H9 (cell line): ENCODE measurements around the gene AMTN. TPM values are rescaled to one million over a fixed set of nuclear protein-coding genes. Genes with fewer than 3 reads are reported as not detected.

ENCODE experiments used
- DNase-seq: peaks from one replicate; pipeline ENCODE4 v3.0.0-alpha.2; 2017
- H2AFZ ChIP-seq: one replicate; pipeline ENCODE4 v1.6.1; 2013; ENCODE audit warnings: mild to moderate bottlenecking, low read length, control low read depth, moderate library complexity
- H2AK5ac ChIP-seq: 2 replicates; pipeline ENCODE4 v1.6.1; 2013; ENCODE audit warnings: low read length, control low read depth, mixed read lengths; ENCODE audit not compliant: insufficient read length
- H2BK120ac ChIP-seq: one replicate; pipeline ENCODE4 v1.6.1; 2013; ENCODE audit warnings: low read depth, mild to moderate bottlenecking, low read length, control low read depth, inconsistent platforms; ENCODE audit not compliant: poor library complexity, severe bottlenecking
- H2BK12ac ChIP-seq: 2 replicates; pipeline ENCODE4 v1.6.1; 2013; ENCODE audit warnings: low read length, control low read depth, mixed read lengths, low read depth; ENCODE audit not compliant: insufficient read length
- H2BK15ac ChIP-seq: 2 replicates; pipeline ENCODE4 v1.6.1; 2013; ENCODE audit warnings: low read depth, low read length, control low read depth
- H2BK20ac ChIP-seq: one replicate; pipeline ENCODE4 v1.6.1; 2013; ENCODE audit warnings: low read depth, mild to moderate bottlenecking, low read length, control low read depth, inconsistent platforms; ENCODE audit not compliant: poor library complexity, severe bottlenecking
- H2BK5ac ChIP-seq: 2 replicates; pipeline ENCODE4 v1.6.1; 2013; ENCODE audit warnings: low read length, control low read depth, mixed read lengths; ENCODE audit not compliant: insufficient read length
- H3K14ac ChIP-seq: 2 replicates; pipeline ENCODE4 v1.6.1; 2013; ENCODE audit warnings: low read length, control low read depth; ENCODE audit not compliant: insufficient read depth
- H3K18ac ChIP-seq: 2 replicates; pipeline ENCODE4 v1.6.1; 2013; ENCODE audit warnings: low read depth, mild to moderate bottlenecking, mixed read lengths, low read length, control low read depth; ENCODE audit not compliant: insufficient read length
- H3K23ac ChIP-seq: 2 replicates; pipeline ENCODE4 v1.6.1; 2013; ENCODE audit warnings: low read length, control low read depth, mixed read lengths, low read depth; ENCODE audit not compliant: insufficient read length
- H3K23me2 ChIP-seq: 2 replicates; pipeline ENCODE4 v1.6.1; 2013; ENCODE audit warnings: low read depth, mild to moderate bottlenecking, mixed read lengths, low read length, control low read depth; ENCODE audit not compliant: insufficient read length, poor library complexity, severe bottlenecking
- H3K27ac ChIP-seq: 2 replicates; pipeline ENCODE4 v1.5.1; 2013; ENCODE audit warnings: low read length, control low read depth, mixed read lengths, low read depth; ENCODE audit not compliant: insufficient read length
- H3K27me3 ChIP-seq: 2 replicates; pipeline ENCODE4 v1.6.1; 2013; ENCODE audit warnings: low read length, control low read depth, inconsistent platforms; ENCODE audit not compliant: insufficient read depth
- H3K4ac ChIP-seq: 2 replicates; pipeline ENCODE4 v1.6.1; 2013; ENCODE audit warnings: low read depth, mild to moderate bottlenecking, control low read depth, inconsistent platforms, low read length, moderate library complexity
- H3K4me1 ChIP-seq: 2 replicates; pipeline ENCODE4 v1.6.1; 2013; ENCODE audit warnings: low read length, control low read depth, inconsistent platforms; ENCODE audit not compliant: insufficient read depth
- H3K4me2 ChIP-seq: 2 replicates; pipeline ENCODE4 v1.6.1; 2013; ENCODE audit warnings: low read length, control low read depth, mixed read lengths; ENCODE audit not compliant: insufficient read length, insufficient read depth
- H3K56ac ChIP-seq: 2 replicates; pipeline ENCODE4 v1.6.1; 2013; ENCODE audit warnings: low read depth, mild to moderate bottlenecking, mixed read lengths, low read length, control low read depth; ENCODE audit not compliant: insufficient read length
- H3K79me1 ChIP-seq: 2 replicates; pipeline ENCODE4 v1.6.1; 2013; ENCODE audit warnings: low read depth, mild to moderate bottlenecking, moderate library complexity, low read length, control low read depth, inconsistent platforms; ENCODE audit not compliant: insufficient read depth, poor library complexity, severe bottlenecking
- H3K79me2 ChIP-seq: 2 replicates; pipeline ENCODE4 v1.6.1; 2013; ENCODE audit warnings: low read length, control low read depth, inconsistent platforms; ENCODE audit not compliant: insufficient read depth
- H3K9ac ChIP-seq: 2 replicates; pipeline ENCODE4 v1.6.1; 2013; ENCODE audit warnings: low read length, control low read depth, mixed read lengths; ENCODE audit not compliant: insufficient read length; ENCODE audit errors: extremely low read depth
- H3K9me3 ChIP-seq: one replicate; pipeline ENCODE4 v1.6.1; 2013; ENCODE audit warnings: low read depth, low read length, inconsistent platforms; ENCODE audit not compliant: control insufficient read depth
- H3T11ph ChIP-seq: one replicate; pipeline ENCODE4 v1.6.1; 2013; ENCODE audit warnings: mild to moderate bottlenecking, low read length, control low read depth, inconsistent platforms
- H4K20me1 ChIP-seq: one replicate; pipeline ENCODE4 v1.6.1; 2013; ENCODE audit not compliant: control insufficient read depth, insufficient read length, insufficient read depth
- H4K5ac ChIP-seq: 2 replicates; pipeline ENCODE4 v1.6.1; 2013; ENCODE audit warnings: low read depth, mild to moderate bottlenecking, mixed read lengths, low read length, control low read depth; ENCODE audit not compliant: insufficient read length
- H4K8ac ChIP-seq: replicated peaks from 2 replicates; pipeline ENCODE4 v1.6.1; 2013; ENCODE audit warnings: low read length, control low read depth, mixed read lengths, low read depth; ENCODE audit not compliant: insufficient read length
- H4K91ac ChIP-seq: 2 replicates; pipeline ENCODE4 v1.6.1; 2013; ENCODE audit warnings: low read depth, mild to moderate bottlenecking, moderate library complexity, mixed read lengths, low read length, control low read depth; ENCODE audit not compliant: insufficient read length
- H3K27ac Mint-ChIP-seq, 3 experiments: 2 replicates in 2 of 3; 3 replicates in 1 of 3; pipeline ENCODE4 v1.8.0; 2020 to 2021; ENCODE audit warnings: mixed read lengths in 3 of 3, mild to moderate bottlenecking in 1 of 3, moderate library complexity in 1 of 3
- H3K27me3 Mint-ChIP-seq: 2 replicates; pipeline ENCODE4 v1.8.0; 2021; ENCODE audit warnings: low read depth, mild to moderate bottlenecking, moderate library complexity, mixed read lengths
- H3K36me3 Mint-ChIP-seq, 3 experiments: 2 replicates in 2 of 3; 3 replicates in 1 of 3; pipeline ENCODE4 v1.8.0; 2020 to 2021; ENCODE audit warnings: low read depth in 3 of 3, mixed read lengths in 3 of 3; ENCODE audit not compliant: insufficient read depth in 1 of 3
- H3K4me1 Mint-ChIP-seq, 2 experiments: 2 replicates each; pipeline ENCODE4 v1.8.0; 2020; ENCODE audit warnings: mixed read lengths in 2 of 2
- H3K4me3 Mint-ChIP-seq, 2 experiments: 2 replicates in 1 of 2; 3 replicates in 1 of 2; pipeline ENCODE4 v1.8.0; 2020 to 2021; ENCODE audit warnings: mild to moderate bottlenecking in 2 of 2, mixed read lengths in 2 of 2, moderate library complexity in 1 of 2
- H3K9me3 Mint-ChIP-seq, 2 experiments: 2 replicates in 1 of 2; 3 replicates in 1 of 2; pipeline ENCODE4 v1.8.0; 2020; ENCODE audit warnings: mild to moderate bottlenecking in 2 of 2, mixed read lengths in 2 of 2, moderate library complexity in 1 of 2
- WGBS: extraction: QIAGEN DNeasy Blood & Tissue Kit; methylation state at CpG from one replicate; pipeline ENCODE4 v1.1.7; 2013; ENCODE audit warnings: missing lambda C conversion rate, low lambda C conversion rate, mixed read lengths; ENCODE audit not compliant: insufficient read length; ENCODE audit errors: extremely low coverage; 5-methylcytosine and 5-hydroxymethylcytosine counted together
- total RNA-seq: library from RNA; stranded (reverse); gene quantifications from 2 replicates; pipeline ENCODE4 v1.2.1, GENCODE V29; 2021
- TF ChIP-seq, protein P1 (sequence below): fragments of 200-600 bp; sonication (generic); conservative IDR thresholded peaks from 3 replicates; pipeline ENCODE4 v1.8.0; 2021; ENCODE audit warnings: antibody characterized with exemption, mild to moderate bottlenecking

AMTN gene
- total RNA-seq, 1 experiment from 2014 or later = not detected

DNA sequence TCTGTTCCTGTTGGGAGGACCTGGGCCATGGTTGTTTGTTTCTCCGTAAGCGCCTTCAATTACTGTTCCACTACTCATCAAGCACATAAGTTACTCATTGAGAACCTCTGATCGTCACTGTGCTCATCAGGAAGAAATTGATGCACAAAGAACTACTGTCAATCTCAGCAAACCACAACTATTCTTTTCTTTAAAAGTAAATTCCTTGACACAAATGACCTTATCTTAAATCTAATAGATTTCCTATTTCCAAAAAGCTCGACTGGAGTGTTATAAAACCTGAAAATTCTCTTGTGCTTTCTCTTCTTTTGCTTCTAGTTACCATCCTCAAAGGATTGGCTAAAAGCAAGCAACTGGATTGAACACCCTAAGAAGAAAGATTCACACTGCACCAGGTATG lies 46.5 kb upstream of the AMTN start, which contains the start of gene MUC7:
Gene MUC7, plus strand, starts transcription at position 301 of the 400 bp plus-strand sequence. CDS start 1,825 bp downstream, outside the sequence.
- H3K4me3 Mint-ChIP-seq = no peak within 1 kb of the TSS
- H3K27ac Mint-ChIP-seq = no peak within 1 kb of the TSS; a peak in 1 of 7 replicates
- H2AFZ ChIP-seq = no peak within 1 kb of the TSS
- H3K23me2 ChIP-seq = no peaks in the 10 kb centered on the region
- no peak within 1 kb of the TSS for H4K8ac ChIP-seq
- no CpG with 5 or more reads among the region's 4 CpGs for WGBS
- H4K5ac ChIP-seq = no peak within 1 kb of the TSS
- no peak within 1 kb of the TSS for H3K9ac ChIP-seq
- H3K79me2 ChIP-seq = no peaks in the 10 kb centered on the region
- TF ChIP-seq, protein P1, sequence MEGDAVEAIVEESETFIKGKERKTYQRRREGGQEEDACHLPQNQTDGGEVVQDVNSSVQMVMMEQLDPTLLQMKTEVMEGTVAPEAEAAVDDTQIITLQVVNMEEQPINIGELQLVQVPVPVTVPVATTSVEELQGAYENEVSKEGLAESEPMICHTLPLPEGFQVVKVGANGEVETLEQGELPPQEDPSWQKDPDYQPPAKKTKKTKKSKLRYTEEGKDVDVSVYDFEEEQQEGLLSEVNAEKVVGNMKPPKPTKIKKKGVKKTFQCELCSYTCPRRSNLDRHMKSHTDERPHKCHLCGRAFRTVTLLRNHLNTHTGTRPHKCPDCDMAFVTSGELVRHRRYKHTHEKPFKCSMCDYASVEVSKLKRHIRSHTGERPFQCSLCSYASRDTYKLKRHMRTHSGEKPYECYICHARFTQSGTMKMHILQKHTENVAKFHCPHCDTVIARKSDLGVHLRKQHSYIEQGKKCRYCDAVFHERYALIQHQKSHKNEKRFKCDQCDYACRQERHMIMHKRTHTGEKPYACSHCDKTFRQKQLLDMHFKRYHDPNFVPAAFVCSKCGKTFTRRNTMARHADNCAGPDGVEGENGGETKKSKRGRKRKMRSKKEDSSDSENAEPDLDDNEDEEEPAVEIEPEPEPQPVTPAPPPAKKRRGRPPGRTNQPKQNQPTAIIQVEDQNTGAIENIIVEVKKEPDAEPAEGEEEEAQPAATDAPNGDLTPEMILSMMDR = no peak
- H2AK5ac ChIP-seq = no peak within 1 kb of the TSS
- H3K4me2 ChIP-seq = no peak within 1 kb of the TSS
- peaks cover 9 to 10% of the 10 kb centered on the region in 2 experiments; a peak in 3 of 5 replicates for H3K9me3 Mint-ChIP-seq
- H3K9me3 ChIP-seq = no peaks in the 10 kb centered on the region
- H3K14ac ChIP-seq = no peak within 1 kb of the TSS
- H3K36me3 Mint-ChIP-seq = peaks cover 0 to 4% (median 0%) of the 10 kb centered on the region in 3 experiments; a peak in 1 of 7 replicates
- H3K27me3 ChIP-seq = no peaks in the 10 kb centered on the region
- no peak within 1 kb of the TSS for H3K18ac ChIP-seq
- no peak for DNase-seq
- H3T11ph ChIP-seq = no peak within 1 kb of the TSS
- H2BK12ac ChIP-seq = no peak within 1 kb of the TSS
- no peak within 1 kb of the TSS for H3K4ac ChIP-seq
- H3K23ac ChIP-seq = no peak within 1 kb of the TSS
- H4K20me1 ChIP-seq = no peaks in the 10 kb centered on the region
- H4K91ac ChIP-seq = no peak within 1 kb of the TSS
- H2BK5ac ChIP-seq = no peak within 1 kb of the TSS
- H3K27me3 Mint-ChIP-seq = no peaks in the 10 kb centered on the region
- no peak within 1 kb of the TSS for H2BK20ac ChIP-seq
- no peak within 1 kb of the TSS for H3K56ac ChIP-seq
- H3K4me1 ChIP-seq = no peaks in the 10 kb centered on the region
- no peak within 1 kb of the TSS for H2BK15ac ChIP-seq
- H3K27ac ChIP-seq = no peak within 1 kb of the TSS
- no peaks in the 10 kb centered on the region for H3K4me1 Mint-ChIP-seq
- H2BK120ac ChIP-seq = no peak within 1 kb of the TSS
- no peaks in the 10 kb centered on the region for H3K79me1 ChIP-seq
